Duodenal mucosa (tissue), 2 donors: ENCODE data around the gene IQGAP2.
"Not testable (repeated sequence)": the region's sequence is repeated elsewhere in the genome, so short reads cannot be mapped to it uniquely, and the experiment has no call there.

Source experiments
- H3K27ac ChIP-seq: one replicate; pipeline ENCODE4 v1.7.0; 2013; ENCODE audit warnings: low read depth, low read length
- H3K27me3 ChIP-seq, 2 donors: one replicate each; pipeline ENCODE4 v1.7.0; 2013; ENCODE audit warnings: low read length in 2 of 2, control low read depth in 1 of 2; ENCODE audit not compliant: insufficient read depth in 2 of 2, control insufficient read depth in 1 of 2
- H3K36me3 ChIP-seq, 2 donors: one replicate each; pipeline ENCODE4 v1.7.0; 2013; ENCODE audit warnings: low read length in 2 of 2, control low read depth in 1 of 2; ENCODE audit not compliant: insufficient read depth in 2 of 2, control insufficient read depth in 1 of 2
- H3K4me1 ChIP-seq, 2 donors: one replicate each; pipeline ENCODE4 v1.7.0; 2013; ENCODE audit warnings: low read length in 2 of 2, control low read depth in 1 of 2; ENCODE audit not compliant: insufficient read depth in 2 of 2, control insufficient read depth in 1 of 2
- H3K4me3 ChIP-seq, 2 donors: one replicate each; pipeline ENCODE4 v1.7.0; 2013; ENCODE audit warnings: low read length in 2 of 2, low read depth in 1 of 2
- H3K9ac ChIP-seq, 2 donors: one replicate each; pipeline ENCODE4 v1.7.0; 2013; ENCODE audit warnings: low read length in 2 of 2, low read depth in 1 of 2
- H3K9me3 ChIP-seq, 2 donors: one replicate each; pipeline ENCODE4 v1.7.0; 2013; ENCODE audit warnings: low read length in 2 of 2, control low read depth in 1 of 2; ENCODE audit not compliant: control insufficient read depth in 1 of 2

IQGAP2 gene

GRCh38 chr5:76369668-76370067 is 33.4 kb upstream of the IQGAP2 start:
- H3K4me1 ChIP-seq, result peaks cover 7 to 10% of the 10 kb centered on the region in 2 donors
- not testable (repeated sequence) for H3K9me3 ChIP-seq, H3K9ac ChIP-seq, H3K27ac ChIP-seq, H3K4me3 ChIP-seq, H3K27me3 ChIP-seq, H3K36me3 ChIP-seq

GRCh38 chr5:76371960-76372322 is 31.1 kb upstream of the IQGAP2 start:
- no peaks in the 10 kb centered on the region for H3K9me3 ChIP-seq
- H3K27me3 ChIP-seq, result no peaks in the 10 kb centered on the region
- peaks cover 7 to 10% of the 10 kb centered on the region in 2 donors for H3K4me1 ChIP-seq
- H3K4me3 ChIP-seq, result no peak overlapping the region
- no peak overlapping the region for H3K27ac ChIP-seq
- no peak overlapping the region for H3K9ac ChIP-seq
- no peaks in the 10 kb centered on the region for H3K36me3 ChIP-seq

GRCh38 chr5:76372323-76373054 is 30.6 kb upstream of the IQGAP2 start:
- Histone ChIP-seq H3K9ac (no peak overlapping the region), H3K36me3 (no peaks in the 10 kb centered on the region), H3K27me3 (no peaks in the 10 kb centered on the region), H3K4me3 (no peak overlapping the region), H3K9me3 (no peaks in the 10 kb centered on the region), H3K27ac (no peak overlapping the region), H3K4me1 (peaks cover 7 to 10% of the 10 kb centered on the region in 2 donors)

- Histone ChIP-seq H3K27ac (no peak overlapping the region), H3K4me3 (no peak overlapping the region), H3K27me3 (no peaks in the 10 kb centered on the region), H3K36me3 (no peaks in the 10 kb centered on the region), H3K4me1 (peaks cover 10 to 12% of the 10 kb centered on the region in 2 donors), H3K9ac (no peak overlapping the region), H3K9me3 (no peaks in the 10 kb centered on the region)
Measured at GRCh38 chr5:76376148-76376865, 26.8 kb upstream of the IQGAP2 start.

GRCh38 chr5:76376866-76377230 is 26.2 kb upstream of the IQGAP2 start:
- Histone ChIP-seq H3K4me3 (no peak overlapping the region), H3K9ac (no peak overlapping the region), H3K27me3 (no peaks in the 10 kb centered on the region), H3K9me3 (no peaks in the 10 kb centered on the region), H3K36me3 (no peaks in the 10 kb centered on the region), H3K27ac (no peak overlapping the region), H3K4me1 (peaks cover 10 to 11% of the 10 kb centered on the region in 2 donors)

- no peaks in the 10 kb centered on the region for H3K36me3 ChIP-seq
- no peak overlapping the region for H3K4me3 ChIP-seq
- H3K9me3 ChIP-seq, result no peaks in the 10 kb centered on the region
- H3K4me1 ChIP-seq, result peaks cover 0 to 4% of the 10 kb centered on the region in 2 donors
- H3K27ac ChIP-seq, result no peak overlapping the region
- no peak overlapping the region for H3K9ac ChIP-seq
- no peaks in the 10 kb centered on the region for H3K27me3 ChIP-seq
Measured at GRCh38 chr5:76378355-76378754, 24.7 kb upstream of the IQGAP2 start.

- H3K9me3 ChIP-seq, result no peaks in the 10 kb centered on the region
- no peak overlapping the region for H3K9ac ChIP-seq
- H3K27me3 ChIP-seq, result no peaks in the 10 kb centered on the region
- no peak overlapping the region for H3K4me3 ChIP-seq
- no peaks in the 10 kb centered on the region for H3K36me3 ChIP-seq
- no peak overlapping the region for H3K27ac ChIP-seq
- peaks cover 0 to 8% of the 10 kb centered on the region in 2 donors for H3K4me1 ChIP-seq
Measured at GRCh38 chr5:76379316-76379715, 23.8 kb upstream of the IQGAP2 start.

- H3K9me3 ChIP-seq, result no peaks in the 10 kb centered on the region
- H3K36me3 ChIP-seq, result no peaks in the 10 kb centered on the region
- no peak overlapping the region for H3K27ac ChIP-seq
- no peak overlapping the region for H3K4me3 ChIP-seq
- H3K4me1 ChIP-seq, result peaks cover 0 to 9% of the 10 kb centered on the region in 2 donors
- H3K9ac ChIP-seq, result no peak overlapping the region
- H3K27me3 ChIP-seq, result no peaks in the 10 kb centered on the region
Measured at GRCh38 chr5:76379855-76380254, 23.2 kb upstream of the IQGAP2 start.

GRCh38 chr5:76380346-76381066 is 22.6 kb upstream of the IQGAP2 start:
- Histone ChIP-seq H3K27ac (no peak overlapping the region), H3K9ac (no peak overlapping the region), H3K9me3 (no peaks in the 10 kb centered on the region), H3K4me3 (no peak overlapping the region), H3K27me3 (no peaks in the 10 kb centered on the region), H3K36me3 (no peaks in the 10 kb centered on the region), H3K4me1 (peaks cover 0 to 9% of the 10 kb centered on the region in 2 donors)

- H3K4me3 ChIP-seq, result no peak overlapping the region
- H3K9ac ChIP-seq, result no peak overlapping the region
- H3K9me3 ChIP-seq, result no peaks in the 10 kb centered on the region
- H3K36me3 ChIP-seq, result no peaks in the 10 kb centered on the region
- H3K27ac ChIP-seq, result no peak overlapping the region
- peaks cover 8 to 15% of the 10 kb centered on the region in 2 donors for H3K4me1 ChIP-seq
- H3K27me3 ChIP-seq, result no peaks in the 10 kb centered on the region
Measured at GRCh38 chr5:76383126-76383832, 19.8 kb upstream of the IQGAP2 start.
